Adipose tissue (tissue), 3 donors: Measurements from ENCODE around the gene FAM9A. TPM values are rescaled to one million over a fixed set of nuclear protein-coding genes. Genes with fewer than 3 reads are reported as not detected.

Experiments used
- H3K27ac ChIP-seq: one replicate; pipeline ENCODE4 v1.5.1; 2013; ENCODE audit warnings: low read depth, low read length
- WGBS, 3 donors: extraction: QIAGEN DNeasy Blood & Tissue Kit; methylation state at CpG; one replicate each; pipeline ENCODE4 v1.1.7; 2013; 5-methylcytosine and 5-hydroxymethylcytosine counted together
- polyA plus RNA-seq, 3 donors: library from polyadenylated mRNA; stranded (reverse); fragments of 200-250 nt; gene quantifications; one replicate each; pipeline ENCODE4 v1.2.3, GENCODE V29; 2013
- donor health status: healthy with polysubstance abuse.
- donor health status: Bipolar disorder and iron deficiency.
- donor health status: healthy.

The FAM9A gene
- polyA plus RNA-seq, 3 donors = not detected

GRCh38 chrX:8749697-8750096, 51.5 kb downstream of the FAM9A start:
- no peak overlapping the region for H3K27ac ChIP-seq

GRCh38 chrX:8748855-8749254, 52.3 kb downstream of the FAM9A start:
- WGBS, 3 donors = 2 to 9% (median 7%) methylated on average over 6 of the region's 6 CpGs
- H3K27ac ChIP-seq = no peak overlapping the region

- H3K27ac ChIP-seq = no peak overlapping the region
- 45 to 76% (median 74%) methylated on average over 11 of the region's 11 CpGs for WGBS, 3 donors
Measured at GRCh38 chrX:8743126-8743732, 58.0 kb downstream of the FAM9A start.

GRCh38 chrX:8741981-8742380, 59.2 kb downstream of the FAM9A start:
- H3K27ac ChIP-seq = no peak overlapping the region
- WGBS, 3 donors = 83 to 88% (median 84%) methylated on average over 10 of the region's 10 CpGs

Other genes with a start within 250 kb of the FAM9A start
- gene ANOS1, start 69.2 kb downstream of the FAM9A start, polyA plus RNA-seq = 1 to 10 TPM in 1 of 3 donors, under 1 TPM in 2; 0.08 to 2.5 (median 0.90) TPM
- gene FAM9B, start 232.7 kb upstream of the FAM9A start, polyA plus RNA-seq = under 1 TPM in 1 of 3 donors, not detected in 2; 0.11 TPM